ENCODE measurements around the gene UGP2.

DNA sequence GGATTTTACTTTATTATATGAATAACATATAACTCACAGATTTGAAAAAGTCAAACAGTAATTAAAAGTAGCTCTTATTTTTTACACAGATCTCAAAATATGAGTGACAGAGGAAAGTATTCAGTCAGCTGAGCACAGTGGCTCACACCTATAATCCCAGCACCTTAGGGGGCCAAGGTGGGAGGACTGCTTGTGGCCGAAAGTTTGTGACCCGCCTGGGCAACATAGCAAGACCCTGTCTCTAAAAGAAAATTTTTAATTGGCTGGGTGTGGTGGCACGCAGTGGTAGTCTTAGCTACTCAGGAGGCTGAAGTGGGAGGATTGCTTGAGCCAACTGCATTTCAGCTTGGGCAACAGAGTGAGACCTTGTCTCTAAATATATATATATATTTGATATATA, 19.2 kb upstream of the UGP2 start:
- TF ChIP-seq EZH2phosphoT487 (IDR thresholded peaks at IDR 0.05; ENCODE audit: borderline replicate concordance, low read length): no peak
- TF ChIP-seq, protein P1, sequence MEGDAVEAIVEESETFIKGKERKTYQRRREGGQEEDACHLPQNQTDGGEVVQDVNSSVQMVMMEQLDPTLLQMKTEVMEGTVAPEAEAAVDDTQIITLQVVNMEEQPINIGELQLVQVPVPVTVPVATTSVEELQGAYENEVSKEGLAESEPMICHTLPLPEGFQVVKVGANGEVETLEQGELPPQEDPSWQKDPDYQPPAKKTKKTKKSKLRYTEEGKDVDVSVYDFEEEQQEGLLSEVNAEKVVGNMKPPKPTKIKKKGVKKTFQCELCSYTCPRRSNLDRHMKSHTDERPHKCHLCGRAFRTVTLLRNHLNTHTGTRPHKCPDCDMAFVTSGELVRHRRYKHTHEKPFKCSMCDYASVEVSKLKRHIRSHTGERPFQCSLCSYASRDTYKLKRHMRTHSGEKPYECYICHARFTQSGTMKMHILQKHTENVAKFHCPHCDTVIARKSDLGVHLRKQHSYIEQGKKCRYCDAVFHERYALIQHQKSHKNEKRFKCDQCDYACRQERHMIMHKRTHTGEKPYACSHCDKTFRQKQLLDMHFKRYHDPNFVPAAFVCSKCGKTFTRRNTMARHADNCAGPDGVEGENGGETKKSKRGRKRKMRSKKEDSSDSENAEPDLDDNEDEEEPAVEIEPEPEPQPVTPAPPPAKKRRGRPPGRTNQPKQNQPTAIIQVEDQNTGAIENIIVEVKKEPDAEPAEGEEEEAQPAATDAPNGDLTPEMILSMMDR (IDR thresholded peaks at IDR 0.05; ENCODE audit: low read depth, low read length, poor library complexity, severe bottlenecking): no peak
